Effector CD8-positive, alpha-beta T cell (primary cell): ENCODE data around the gene ZAR1L.

Source experiments
- DNase-seq: peaks from one replicate; lab custom pipeline; 2025; lab: John Stamatoyannopoulos, UW

ZAR1L gene

DNA sequence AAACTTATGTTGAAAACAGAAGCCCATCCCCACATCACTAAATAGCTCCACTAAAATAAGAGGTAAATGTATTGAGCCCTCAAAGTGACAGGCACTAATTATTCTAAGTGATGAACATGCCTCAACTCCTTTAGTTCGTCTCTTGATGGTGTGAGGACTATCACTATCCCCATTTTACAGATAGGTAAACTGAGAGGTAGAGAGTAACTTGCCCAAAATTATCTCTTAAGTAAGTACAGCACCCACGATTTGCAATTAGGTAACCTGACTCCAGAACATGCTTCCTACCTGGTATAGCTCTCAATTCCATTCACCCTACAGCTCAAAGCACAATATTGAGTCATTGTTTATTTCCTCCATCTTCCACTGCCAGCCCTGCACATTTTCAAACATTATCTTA, 12.7 kb downstream of the ZAR1L start:
- DNase-seq, result no peak

DNA sequence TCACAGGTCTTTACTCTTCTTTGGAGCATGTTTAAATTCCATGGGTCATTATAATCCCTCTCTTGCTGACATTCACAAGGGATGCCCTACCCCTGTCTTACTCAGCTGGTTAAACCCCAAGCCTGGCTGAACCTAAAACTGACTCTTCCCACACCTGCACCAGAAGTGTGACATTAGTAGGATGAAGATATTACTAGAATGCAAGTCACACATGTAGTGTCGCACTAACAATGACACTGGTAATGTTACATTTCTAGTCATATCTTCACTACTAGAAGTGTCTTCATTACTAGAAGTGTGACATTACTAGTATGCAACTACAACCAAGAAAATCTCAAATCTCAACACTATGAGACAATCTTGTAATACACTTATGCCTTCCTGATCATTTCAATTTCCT, 14.2 kb downstream of the ZAR1L start:
- no peak for DNase-seq

GRCh38 chr13:32300406-32300805, 14.8 kb downstream of the ZAR1L start:
- DNase-seq, result no peak

DNA sequence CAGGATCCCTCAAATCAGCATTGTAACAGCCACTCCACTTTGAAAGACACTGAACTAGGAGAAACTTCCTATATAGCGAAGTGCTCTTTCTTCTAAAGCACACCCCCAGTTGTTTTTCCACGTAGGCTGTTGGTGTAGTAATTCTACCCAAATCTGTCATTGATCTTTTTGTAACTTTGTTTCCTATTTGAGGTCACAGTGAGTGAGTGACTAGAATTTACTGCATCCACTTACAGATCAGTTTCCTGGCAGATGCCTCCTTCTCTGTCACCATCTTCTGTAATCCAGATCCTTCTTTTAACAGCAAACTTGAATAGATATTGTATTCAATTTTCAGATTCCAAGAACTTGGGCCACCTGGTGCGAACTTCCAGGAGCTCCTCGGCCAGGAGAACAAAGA, 15.3 kb downstream of the ZAR1L start:
- DNase-seq, result no peak

DNA sequence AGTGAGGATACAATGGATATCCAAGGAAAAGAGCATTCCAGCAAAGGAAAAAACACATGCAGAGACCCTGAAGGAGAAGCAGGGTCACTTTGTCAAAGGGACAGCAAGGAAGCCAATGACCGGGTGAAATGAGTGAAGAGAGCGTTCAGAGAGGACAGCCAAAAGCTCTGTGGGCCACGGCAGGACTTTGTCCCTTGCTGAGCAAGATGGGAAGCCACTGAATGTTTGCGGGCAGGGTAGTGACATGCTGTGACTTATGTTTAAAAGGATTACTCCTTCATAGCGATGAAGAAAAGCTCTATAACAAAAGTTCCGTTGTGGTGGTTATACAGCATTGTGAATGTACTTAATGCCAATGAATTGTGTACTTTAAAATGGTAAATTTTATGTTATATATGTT, 16.5 kb downstream of the ZAR1L start:
- DNase-seq, result no peak

GRCh38 chr13:32297206-32297605, 18.0 kb downstream of the ZAR1L start:
- no peak for DNase-seq

- no peak for DNase-seq
These were observed 29.6 kb downstream of the ZAR1L start for GRCh38 chr13:32285633-32285965.

- no peak for DNase-seq
These were observed 30.1 kb downstream of the ZAR1L start for GRCh38 chr13:32284927-32285632.

DNA sequence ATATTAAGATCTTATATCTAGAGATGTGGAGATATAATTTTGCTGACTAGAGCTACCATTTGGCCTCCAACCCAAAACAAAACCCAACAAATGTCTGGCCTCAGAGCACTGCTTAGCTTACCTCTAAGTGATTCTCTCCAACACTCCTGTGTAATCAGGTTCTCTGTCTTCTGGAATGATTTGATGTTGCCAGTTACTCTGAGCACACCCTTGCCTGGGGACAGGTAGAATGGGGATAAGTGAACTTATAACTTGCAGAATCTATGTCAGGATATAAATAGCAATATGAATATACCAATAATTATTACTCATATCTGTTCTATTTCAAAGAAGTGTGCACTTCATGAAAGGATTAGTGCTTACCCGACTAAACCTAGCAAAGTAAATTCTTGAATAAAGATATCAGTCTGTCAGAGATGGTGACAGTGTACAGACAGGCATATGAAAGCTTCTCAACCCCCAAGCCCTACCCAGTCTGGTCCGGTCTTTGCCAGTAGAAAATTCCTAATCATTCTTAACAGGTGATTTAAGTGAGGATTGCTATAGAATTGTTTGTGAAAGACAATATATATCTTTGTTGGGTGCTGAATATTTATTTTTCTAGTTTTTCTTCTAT, 33.0 kb downstream of the ZAR1L start:
- no peak for DNase-seq

- no peak for DNase-seq
These were observed 34.1 kb downstream of the ZAR1L start for GRCh38 chr13:32281096-32281495.

- no peak for DNase-seq
These were observed 36.7 kb downstream of the ZAR1L start for GRCh38 chr13:32278426-32278825.

DNA sequence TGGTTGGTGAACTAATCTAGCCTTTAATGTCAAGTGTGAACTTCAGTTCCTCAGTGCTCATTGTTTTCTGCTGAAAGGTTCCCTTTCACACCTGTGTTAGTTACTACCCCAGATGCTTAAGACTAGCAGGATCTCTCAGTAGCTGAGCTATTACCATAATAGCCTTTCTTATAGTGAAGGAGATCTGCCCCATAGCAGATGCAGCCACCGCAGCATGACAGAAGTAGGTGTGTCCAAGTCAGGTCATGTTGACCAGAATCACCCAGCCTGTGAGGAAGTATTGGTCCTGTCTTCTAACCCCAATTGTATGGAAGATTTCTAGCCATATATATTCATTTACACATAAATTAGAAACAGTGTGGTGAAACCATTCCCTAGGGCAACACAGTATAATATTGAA, 37.3 kb downstream of the ZAR1L start:
- no peak for DNase-seq

DNA sequence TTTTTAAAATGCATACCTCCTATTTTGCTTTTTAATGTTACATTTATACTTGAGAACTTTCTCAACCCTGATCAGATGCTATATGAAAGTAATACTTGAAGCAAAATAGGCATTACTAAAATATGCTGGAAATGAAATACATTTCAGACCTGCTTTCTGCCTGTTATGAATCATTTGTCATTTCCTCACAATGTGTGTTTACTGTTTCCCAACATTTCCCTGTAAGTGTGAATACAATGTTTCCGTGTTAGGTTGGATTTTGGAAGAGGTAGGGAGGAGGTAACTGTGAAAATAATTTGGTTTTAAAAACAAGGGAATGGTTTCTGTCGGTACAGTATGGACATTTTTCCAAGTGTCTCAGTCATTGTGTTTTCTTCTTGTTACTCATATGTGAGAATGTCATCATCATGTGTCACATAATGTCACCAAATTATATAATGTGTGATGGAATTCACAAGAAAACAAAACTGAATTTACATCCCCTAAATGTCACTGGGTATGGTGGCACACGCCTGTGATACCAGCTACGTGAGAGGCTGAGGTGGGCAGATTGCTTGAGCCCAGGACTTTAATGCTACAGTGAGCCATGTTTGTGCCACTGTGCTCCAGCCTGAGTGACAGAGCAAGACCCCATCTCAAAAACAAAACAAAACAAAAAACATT, 43.0 kb downstream of the ZAR1L start:
- no peak for DNase-seq

DNA sequence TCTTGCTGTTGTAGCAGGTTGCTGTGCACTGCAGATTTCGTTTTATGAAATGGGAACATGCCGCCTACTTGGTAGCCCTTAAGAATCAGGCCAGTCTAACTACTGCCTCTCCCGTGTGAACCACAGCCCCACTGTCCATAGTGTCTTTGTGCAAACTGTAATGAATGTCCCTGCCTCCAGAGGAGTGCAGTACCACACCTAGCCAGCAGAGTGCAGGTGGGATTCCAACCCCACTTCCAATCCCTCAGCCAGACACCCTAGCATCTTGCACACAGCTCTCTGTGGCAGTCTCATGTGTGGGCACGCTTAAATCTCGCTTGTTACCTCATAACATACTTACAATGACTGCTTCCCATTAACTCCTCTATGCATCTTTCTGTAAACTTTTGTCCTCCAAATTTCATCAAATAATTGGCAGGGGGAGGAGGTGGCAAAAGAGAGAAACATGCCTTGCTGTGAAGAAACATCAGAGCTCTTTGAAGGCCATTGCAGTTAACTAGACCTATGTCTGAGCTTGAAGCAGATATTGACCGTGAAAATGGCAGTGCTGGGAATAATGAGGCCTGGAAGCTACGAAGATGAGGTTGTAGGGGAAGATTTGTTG, 47.2 kb downstream of the ZAR1L start:
- DNase-seq, result peak; percentile 8

DNA sequence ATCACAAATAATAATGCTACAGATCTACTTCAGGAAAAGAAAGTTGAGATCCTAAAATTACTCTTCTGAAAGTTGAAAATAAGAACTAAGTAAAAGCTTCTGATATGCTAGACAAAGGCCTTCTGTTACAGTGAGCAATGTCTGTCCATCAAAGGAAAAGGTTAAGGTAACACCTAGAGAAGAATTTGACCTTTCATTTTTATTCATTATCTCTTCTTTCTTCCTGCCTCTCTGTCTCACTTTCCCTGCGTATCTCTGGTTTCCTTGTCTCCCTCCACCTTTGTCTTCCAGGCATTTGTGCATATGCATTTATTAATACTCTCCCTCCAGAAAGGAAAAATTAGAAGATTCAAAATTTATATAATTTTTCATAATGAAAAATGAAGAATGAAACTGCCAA, 49.0 kb downstream of the ZAR1L start:
- DNase-seq, result no peak

GRCh38 chr13:32265726-32266125, 49.4 kb downstream of the ZAR1L start:
- DNase-seq, result no peak

DNA sequence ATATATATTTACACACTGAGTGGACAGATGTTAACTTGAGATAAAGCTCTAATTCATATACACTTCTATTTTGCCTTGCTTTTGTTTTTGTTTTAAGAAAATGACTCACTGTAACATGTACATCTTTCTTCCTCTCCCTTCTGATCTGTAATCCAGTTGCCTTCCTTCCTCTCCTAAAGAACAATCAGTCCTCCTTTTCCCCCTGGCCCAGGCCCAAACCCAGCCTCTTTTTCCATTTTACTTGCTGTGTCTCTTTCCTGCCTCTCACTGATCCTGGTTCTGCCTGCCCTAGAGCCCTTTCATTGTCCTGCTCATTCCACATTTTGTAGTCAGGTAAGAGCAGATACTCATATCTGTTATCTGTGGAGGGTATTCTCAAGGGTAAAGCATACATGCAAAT, 50.8 kb downstream of the ZAR1L start:
- DNase-seq, result no peak

DNA sequence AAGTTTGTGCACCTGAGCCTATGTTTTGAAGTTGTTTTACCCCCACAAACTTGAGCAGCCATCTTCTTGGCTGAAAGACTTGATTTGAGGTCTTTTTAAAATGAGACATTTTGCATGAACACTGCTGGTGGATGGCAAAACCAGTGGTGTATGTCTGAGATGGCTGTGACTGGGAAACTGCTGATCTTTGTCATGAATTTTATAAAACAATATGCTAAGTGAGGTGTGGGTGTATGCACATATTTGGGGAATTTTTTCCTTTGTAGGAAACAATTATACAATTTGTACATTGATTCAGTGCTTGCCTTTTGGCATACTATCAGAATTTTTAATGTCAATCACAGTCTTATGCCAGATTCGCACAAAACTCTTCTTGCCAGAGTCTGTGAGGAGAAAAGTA, 52.5 kb downstream of the ZAR1L start:
- no peak for DNase-seq

DNA sequence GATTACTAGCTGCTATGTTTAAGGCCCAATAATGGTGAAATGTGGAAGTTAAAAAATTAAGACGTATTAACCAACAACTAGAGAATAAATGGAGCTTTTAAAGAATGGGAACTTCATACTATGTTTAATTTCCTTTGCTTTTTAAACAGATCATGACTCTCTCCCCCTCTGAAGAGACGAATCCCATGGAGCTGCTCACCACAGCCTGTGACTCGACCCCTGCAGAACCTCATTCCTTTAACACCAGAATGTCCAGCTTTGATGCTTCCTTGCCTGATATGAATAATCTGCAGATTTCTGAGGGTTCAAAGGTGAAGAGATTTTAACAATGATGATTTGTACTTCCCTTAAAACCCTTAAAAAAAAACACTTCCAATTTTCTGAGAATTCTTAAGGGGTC, 53.0 kb downstream of the ZAR1L start:
- no peak for DNase-seq

DNA sequence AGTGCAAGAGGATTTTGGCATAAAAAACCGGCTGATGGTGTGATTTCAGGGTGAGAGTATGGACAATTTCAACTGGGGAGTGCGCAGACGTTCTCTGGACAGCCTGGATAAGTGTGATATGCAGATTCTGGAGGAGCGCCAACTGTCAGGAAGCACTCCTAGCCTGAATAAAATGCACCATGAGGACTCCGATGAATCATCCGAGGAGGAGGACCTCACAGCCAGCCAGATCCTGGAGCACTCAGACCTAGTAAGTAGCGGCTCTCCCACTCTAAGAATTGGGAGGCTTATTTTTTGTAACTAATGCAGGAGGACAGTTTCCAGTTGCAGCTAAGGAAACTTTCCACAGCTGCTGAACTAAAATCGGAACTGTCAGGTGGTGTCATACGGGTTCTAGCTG, 53.6 kb downstream of the ZAR1L start:
- DNase-seq, result no peak

DNA sequence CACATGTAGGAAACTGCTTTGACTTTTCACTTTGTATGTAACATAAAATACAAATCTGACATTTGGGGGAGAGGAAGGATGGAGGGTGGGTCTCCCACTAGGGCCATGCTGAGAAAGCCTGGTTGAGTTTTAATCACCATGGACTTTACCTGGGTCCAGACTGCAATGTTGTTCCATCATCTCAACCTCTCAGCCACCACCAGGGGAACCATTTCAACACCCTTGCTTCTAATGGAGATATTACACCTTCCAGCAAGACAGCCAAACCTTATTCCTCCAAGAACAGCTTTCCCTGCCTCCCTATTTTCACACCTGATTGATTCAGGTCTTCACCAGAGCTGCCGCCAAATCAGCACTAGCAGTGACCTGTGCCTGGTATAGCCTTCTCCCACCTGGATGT, 56.0 kb downstream of the ZAR1L start:
- no peak for DNase-seq

GRCh38 chr13:32257649-32258048, 57.5 kb downstream of the ZAR1L start:
- DNase-seq, result no peak

GRCh38 chr13:32256243-32256642, 58.9 kb downstream of the ZAR1L start:
- DNase-seq, result no peak
